Stimulated activated CD4-positive, alpha-beta T cell treated with anti-CD3 and anti-CD28 coated beads, Interleukin-12 subunit alpha, Interleukin-12 subunit beta, amount 100 ng/mL, for 48 hours (primary cell): Measurements from ENCODE around the gene SOX4.

ENCODE experiments used
- DNase-seq, 3 donors: peaks; one replicate each; pipeline ENCODE4 v3.0.0-alpha.2; 2020; ENCODE audit warnings: low read depth in 2 of 3, low spot score in 1 of 3

Gene SOX4

DNA sequence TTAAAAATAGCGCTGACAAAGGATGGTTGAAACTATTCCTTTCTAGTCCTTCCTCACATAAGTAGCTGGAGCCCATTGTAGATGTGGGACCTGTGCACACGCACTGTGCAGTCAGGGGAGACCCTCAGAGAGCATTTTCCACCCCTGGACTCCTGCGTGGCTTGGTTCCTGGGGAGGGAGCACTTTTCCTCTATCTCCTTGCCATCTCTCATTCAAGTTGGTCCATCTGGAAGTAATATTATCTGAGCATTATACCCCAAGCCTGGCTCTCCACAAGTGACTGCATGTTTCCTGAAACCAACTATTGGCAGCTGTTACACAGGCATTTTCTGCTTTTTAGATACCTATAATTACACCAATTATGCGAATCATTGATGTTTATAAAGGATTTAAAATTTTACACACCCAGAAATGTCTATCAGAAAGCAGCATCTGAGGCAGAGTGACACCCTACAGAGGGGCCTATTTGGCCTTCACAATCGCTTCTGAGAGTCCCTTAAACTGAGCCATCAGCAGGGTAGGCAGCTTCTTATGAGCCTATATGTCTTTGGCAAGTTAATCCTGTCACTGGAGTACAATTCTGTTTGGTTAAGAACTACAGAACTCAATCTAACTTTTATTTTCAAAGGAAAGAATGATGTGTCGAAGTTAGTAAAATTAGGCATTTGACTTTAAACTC lies 18.7 kb downstream of the SOX4 start:
- DNase-seq: no peak

DNA sequence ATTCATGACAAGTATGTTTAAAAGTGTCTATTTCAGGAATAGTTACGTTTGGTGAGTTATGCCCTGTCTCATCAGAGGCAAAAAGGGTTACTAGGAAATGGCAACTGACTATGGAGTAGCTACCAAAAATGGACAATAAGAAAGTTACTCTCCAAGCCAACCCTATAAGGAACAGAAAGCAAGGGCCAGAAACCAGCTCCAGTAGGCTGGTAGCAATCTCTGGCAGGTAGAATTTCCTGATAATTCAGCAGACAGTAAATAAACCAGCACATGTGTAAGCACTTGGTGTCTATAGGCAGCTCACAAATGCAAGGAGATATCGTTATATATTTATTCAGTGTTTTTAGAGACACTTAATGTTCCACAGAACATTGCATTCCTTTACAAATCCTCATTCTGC lies 20.3 kb downstream of the SOX4 start:
- DNase-seq: no peak

DNA sequence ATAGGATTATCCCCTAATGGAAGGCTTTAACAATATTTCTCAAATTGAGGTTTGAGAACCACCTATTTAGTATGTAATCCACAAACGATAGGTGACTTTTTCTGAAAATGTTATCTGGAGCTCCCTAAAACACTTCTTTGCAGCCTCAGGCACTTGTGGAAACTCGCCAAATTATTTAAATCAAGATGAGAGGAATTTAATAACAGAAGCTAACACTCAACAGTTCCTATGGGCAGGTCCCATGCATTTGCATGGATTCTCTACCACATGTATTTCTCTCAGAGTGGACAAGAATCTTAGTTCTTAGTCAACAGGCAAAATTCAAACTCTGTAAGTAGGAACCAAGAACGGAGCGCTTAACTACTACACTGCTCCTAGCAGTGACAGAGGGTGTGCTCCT lies 20.7 kb downstream of the SOX4 start:
- DNase-seq: no peak

DNA sequence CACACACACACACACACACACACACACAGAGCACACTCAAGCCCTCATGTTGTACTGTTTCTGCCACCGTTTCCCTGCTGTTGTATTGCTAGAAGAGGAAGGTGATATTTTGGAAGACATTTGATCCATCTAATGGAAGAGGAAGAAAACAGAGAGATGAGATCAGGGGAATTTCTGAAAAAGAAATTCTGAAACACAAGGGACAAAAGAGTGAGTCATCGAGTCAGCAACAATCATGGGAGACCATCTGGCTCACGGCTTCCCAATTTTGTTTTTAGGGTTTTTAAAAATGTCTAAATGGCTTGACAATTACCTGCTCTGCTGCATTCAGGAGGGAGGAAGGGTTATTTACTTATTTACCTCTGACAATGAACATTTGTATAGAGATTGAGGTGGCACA lies 22.0 kb downstream of the SOX4 start:
- DNase-seq: no peak

DNA sequence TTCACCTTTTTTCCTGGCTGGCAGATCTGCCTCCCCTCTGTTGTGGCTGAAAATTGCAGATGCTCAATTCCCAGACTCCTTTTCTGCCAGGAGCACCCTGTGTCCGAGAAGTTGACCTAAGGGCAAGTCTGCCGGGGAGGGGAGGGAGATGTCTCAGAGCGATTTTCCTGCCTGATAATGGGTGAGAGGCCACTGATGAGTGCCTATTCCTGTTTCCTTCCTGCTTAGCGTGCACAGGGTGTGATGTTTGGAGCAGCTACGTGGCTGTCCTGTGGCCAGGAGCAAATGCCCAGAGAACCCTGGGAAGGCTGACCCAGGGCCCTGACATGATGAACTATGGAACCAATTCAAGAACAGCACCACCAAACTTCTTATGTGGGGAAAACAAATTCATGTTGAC lies 22.5 kb downstream of the SOX4 start:
- DNase-seq: no peak

DNA sequence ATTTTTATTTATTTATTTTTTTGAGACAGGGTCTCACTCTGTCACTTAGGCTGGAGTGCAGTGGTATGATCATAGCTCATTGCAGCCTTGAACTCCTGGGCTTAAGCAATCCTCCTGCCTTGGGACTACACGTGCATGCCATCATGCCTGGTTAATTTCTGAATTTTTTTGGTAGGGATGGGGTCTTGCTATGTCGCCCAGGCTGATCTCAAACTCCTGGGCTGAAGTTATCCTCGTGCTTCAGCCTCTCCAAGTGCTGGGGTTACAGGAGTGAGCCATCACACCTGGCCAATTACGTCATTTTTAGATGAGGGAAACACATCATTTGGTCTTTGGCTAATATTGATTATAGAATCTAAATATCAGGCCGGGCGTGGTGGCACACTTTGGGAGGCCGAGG lies 32.1 kb downstream of the SOX4 start:
- DNase-seq: no peak

DNA sequence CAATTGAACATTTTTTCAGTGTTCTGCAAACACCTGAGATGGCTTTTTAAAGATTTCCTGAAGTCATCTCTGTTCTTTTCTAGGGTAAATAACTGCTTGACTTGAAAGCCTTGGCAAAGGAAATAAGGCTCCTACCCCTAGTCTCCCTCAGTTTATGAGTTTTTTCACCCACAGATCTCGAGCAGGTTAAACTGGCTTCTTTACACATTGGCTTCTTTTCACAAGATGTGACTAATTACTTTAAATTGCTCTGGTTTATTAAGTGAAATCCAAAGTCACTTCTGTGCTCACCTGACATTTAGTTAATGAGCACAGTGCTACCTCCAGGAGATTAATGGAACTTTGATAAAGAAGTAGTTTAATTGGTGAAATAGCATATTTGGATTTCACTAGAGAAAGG lies 33.2 kb downstream of the SOX4 start:
- DNase-seq: no peak

DNA sequence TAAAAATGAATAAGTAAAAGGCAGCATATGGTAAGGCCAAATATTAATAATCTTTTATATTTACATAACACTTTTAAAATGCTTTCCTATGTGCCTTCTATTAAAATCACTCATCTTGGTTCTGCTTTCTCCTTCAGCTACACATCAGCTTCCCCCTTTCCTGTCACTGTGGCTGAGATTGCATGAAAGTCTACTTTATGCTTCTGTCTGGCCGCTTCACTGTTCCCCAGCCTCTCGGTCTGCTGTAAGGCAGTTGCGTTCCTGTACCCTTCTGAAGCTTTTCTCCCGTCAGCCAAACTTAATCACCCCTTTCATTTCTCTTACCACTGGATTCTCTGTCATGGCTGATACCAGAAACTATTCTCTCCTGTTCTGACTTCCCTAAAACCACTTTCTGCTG lies 34.6 kb downstream of the SOX4 start:
- no peak for DNase-seq

DNA sequence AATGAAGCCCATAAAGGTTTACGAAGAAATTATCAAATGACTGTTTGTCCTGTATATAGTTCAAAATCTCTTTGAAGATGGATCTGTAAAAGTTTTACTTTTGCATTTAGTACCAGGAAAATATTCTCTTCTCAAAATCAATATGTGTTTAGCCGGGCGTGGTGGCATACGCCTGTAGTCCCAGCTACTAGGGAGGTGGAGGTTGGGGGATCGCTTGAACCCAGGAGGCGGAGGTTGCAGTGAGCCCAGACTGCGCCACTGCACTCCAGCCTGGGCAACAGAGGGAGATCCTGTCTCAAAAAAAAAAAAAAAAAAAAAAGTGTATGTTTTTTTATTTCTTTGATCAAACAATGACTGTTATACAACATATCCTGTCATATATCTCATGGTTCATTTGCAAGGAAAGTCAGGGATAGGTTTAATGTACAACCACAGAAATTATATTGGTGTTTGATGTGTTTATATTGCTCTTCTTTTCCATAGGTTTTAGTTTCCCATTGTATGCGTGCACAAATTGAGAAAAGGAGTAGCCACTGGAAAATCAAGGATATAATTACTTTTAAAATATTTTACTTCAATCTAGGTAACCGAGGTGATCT lies 40.1 kb downstream of the SOX4 start:
- DNase-seq: no peak

DNA sequence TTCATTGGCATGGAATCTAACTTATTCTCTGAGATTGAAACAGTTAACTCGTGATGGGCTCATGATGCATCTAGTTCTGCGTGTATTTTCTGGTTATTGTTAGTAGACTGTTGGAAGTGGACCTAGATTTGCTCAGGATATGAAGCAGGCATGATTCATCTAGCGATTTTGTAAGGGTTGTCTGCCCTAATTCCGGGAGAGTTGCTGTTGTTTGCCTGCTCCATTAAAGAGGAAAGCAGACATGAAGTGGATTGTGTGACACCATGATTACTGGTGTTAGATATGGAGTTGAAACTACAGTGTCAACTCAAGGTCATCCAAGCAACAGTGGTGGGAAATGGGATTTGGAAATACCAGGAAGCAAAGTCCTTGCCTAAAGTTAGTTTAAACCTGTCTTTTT lies 41.0 kb downstream of the SOX4 start:
- no peak for DNase-seq

DNA sequence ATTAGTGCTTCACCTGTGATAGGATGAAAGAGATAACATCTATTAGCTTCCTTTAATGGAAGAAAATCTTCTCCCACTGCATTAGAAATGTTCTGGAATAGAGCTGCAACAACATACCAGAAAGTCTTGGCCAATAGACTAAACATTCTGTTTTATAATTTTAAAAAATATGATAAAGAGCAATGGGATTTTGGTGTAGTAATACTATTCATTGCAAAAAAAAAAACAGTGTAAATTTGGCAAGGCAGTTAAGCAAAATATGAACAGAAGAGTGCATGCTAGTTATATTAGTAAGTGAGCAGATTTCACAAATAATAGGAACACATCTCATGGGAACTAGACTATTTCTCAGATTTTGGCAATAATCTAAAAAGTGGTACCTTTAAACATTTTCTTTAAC lies 43.3 kb downstream of the SOX4 start:
- no peak for DNase-seq

DNA sequence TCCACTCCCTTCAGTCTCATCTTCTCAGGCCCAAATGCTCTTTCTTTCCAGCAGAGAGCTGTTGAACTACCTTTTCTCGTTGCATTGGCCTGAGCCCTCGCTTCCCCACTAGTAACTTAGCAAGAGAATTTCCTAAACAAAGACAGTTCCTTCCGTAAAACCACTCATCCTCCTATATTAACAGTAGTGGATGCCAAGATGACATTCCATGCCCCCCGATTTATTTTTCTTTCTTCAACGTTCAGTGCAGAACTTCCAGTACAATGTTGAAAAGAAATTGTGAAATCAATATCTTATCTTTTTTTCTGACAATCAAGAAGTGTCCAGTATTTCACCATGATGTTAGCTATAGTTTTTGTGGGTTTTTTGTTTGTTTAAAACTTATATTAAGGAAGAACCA lies 45.8 kb downstream of the SOX4 start:
- DNase-seq: no peak
